NCI-H2107 treated with DMSO at 0.1 percent for 48 hours (cell line): Measurements from ENCODE around the gene SLC6A20.
"Not testable (repeated sequence)": the region's sequence is repeated elsewhere in the genome, so short reads cannot be mapped to it uniquely, and the experiment has no call there.

ENCODE experiments used
- DNase-seq: peaks from one replicate; lab custom pipeline; 2025; ENCODE audit not compliant: unreplicated experiment; lab: John Stamatoyannopoulos, UW

Gene SLC6A20

DNA sequence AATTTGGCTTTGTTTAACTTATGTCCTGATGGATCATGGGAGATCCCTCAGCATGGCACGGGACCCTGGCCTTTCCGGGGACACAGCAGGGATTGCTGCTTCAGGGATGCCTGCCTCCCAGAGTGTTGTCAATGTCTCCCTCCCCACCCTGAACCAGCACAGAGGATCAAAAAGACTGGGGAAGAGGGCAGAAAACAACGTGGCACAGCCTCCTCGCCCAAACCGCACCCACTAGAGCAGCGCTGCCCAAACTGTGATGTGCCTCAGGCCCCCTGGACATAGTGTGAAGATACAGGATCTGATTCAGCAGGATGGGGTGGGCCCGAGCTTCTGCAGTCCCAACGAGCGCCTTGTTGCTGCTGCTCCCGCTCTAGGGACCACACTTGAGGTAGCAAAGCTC, 34.5 kb downstream of the SLC6A20 start:
- DNase-seq, result no peak

DNA sequence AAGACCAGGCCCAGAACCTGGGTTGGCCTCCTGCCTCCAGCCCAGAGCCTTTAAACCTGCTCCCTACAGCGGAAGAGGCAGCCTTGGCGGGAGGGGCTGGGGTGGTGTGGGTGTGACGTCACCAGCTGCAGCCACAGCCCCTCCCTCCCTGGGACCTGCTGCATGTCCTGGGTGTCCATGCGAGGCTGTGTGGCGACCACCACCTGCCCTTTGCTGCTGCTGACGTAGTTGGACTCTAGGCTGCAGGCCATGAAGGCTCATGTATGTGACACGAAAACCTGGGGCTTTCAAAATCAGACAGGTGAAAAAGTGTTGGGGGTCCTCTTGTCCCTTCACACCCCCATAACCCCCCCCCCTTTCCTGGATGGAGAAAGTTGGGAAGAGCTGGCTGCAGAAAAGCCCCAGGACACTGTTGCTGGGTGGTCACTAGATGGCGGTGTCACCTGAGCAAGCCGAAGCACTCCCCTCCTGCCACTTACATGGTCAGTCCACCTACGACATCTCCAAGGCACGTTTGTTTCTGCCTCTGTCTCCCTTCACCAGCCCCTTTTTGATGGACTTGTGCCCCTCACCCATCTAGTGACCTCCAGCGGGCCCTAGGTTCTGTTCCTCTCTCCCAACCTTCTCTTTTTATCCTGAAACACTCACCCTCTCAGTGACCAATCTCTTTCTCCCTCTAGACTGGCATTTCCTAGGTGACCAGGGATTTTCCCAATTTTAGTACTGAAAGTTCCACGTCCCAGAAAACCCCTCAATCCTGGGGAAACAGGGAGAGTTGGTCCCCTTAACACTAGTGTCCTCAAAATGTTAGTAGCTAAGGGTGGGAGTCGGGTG, 35.2 kb downstream of the SLC6A20 start:
- peak; percentile 15 for DNase-seq

DNA sequence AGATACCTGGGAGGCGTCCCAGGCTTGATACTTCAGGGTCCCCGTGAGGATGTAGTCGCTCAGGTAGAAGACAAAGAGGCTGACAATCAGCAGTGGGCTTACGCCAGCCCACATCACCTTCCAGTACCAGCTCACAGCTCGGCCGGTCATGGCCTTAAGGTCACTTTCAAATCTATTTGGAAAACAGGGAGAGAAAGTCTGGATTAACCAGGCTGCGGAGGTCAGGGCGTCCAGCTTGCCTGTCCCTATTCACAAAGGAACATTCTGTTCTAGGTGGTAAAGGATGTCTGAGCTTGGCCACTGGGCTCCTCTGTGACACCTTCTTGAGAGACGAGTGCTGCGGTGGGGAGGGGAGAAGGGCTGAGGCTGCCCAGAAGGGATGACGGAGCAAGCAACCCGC, 36.5 kb downstream of the SLC6A20 start:
- DNase-seq, result no peak

DNA sequence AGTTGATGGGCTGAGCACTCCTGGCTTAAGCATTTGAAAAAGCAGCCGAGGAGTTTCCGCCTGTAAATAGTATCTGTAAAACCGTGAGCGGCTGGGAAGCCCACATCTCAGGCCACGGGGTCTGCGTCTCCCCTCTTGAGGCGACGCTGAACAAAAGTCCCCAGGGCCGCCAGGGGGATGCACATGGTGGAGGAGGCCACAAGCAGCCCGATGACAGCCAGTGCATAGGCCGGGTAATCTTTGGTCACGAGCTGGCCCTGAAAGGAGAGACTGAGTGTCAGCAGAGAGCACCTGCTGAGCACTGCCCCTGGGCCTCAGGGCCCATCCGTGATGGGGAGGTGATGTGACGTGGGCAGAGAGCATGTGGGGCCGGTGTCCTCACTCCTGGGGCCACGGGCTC, 37.5 kb downstream of the SLC6A20 start:
- no peak for DNase-seq

DNA sequence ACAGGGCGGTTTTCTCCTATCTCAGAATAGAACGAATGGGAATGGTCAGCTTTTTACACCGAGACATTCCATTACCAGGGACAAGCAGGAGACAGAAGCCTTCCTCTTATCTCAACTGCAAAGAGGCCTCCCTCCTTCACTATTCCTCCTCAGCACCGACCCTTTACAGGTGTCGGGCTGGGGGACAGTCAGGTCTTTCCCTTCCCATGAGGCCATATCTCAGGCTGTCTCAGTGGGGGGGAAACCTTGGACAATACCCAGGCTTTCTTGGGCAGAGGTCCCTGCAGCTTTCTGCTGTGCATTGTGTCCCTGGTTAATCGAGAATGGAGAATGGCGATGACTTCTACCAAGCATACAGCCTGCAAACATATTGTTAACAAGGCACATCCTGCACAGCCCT, 39.2 kb downstream of the SLC6A20 start:
- DNase-seq, result not testable (repeated sequence)

DNA sequence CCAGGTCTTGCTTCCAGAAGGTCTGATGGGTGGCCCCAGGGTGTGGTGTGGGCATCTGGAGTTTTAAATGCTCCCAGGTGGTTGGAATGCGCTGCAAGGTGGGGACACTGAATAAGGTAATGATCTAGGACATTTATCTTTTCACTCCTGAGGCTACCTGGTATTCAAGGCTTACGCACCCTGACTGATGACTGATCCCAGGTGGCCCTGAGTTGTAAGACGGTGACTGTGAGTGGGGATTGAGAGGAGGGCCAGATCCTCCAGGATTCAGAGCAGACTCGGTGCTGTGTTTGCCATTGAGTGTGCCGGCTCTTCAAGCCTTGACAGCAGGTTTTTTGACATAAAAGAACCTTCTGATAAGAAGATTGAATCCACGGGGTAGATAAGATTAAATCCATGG, 40.3 kb downstream of the SLC6A20 start:
- no peak for DNase-seq

DNA sequence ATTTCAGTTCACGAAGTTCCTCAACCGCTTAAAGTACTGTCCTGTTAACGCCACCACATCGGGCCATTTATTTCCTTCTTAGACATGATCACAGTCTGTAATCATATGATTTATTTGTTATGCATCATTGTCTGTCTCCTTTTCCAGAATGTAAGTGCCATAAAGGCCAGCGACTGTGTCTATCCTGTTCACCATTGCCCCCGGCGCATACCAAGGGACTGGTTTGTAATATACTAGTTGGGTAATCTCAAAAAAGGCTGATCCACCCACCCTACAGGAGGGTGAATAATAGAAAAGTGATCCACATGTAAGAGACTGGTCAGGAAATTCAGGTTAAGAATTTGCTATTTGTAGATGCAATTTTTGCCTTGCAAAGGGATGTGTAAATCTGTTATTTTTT, 41.9 kb downstream of the SLC6A20 start:
- DNase-seq, result no peak

DNA sequence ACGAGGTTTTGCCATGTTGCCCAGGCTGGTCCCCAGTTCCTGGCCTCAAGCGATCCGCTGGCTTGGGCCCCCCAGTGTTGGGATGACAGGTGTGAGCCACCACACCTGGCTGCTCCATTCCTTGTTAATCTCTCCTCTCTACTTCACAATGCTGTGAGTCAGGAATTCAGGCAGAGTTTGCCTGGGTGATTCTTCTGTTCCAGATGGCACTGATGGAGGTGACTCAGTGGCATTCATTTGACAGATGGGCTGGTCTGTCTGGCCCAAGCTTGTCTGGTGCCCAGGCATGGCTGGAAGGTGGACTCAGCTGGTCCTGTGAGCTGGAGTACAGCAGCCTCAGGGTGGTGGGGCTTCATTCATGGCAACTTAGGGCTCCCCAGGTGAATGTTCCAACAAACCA, 43.2 kb downstream of the SLC6A20 start:
- DNase-seq, result no peak

DNA sequence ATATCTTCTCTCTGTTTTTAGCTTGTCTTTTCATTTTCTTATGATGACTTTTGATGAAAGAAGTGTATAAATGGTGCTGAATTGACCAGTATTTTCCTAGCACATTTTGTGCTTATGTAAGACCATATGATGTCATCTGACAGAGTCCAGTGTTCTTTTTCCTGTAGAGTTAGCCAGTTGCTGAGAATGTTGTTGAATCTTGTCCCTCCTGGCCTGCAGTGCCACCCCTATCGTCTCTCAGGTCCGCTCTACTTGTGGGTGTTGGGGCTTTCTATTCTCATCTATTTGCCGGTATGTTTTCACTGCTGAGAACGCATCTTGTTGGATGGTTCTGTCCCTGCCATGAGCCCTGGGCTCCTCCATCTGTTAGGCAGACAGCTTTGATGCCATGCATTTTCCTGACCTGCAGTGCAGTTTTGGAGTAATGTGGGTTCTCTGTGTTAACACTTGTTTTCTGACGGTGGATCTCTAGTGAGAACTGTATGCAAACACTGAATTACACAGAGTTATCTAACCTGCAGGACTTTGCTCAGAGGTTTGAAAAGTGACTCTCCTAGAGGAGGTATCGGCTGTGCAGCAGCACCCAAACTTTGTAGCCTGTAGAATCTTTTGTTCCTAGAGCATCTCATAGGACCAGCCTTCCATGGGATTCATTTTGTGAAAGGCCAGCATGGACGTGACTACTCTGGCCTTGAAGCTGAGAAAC, 44.6 kb downstream of the SLC6A20 start:
- no peak for DNase-seq

DNA sequence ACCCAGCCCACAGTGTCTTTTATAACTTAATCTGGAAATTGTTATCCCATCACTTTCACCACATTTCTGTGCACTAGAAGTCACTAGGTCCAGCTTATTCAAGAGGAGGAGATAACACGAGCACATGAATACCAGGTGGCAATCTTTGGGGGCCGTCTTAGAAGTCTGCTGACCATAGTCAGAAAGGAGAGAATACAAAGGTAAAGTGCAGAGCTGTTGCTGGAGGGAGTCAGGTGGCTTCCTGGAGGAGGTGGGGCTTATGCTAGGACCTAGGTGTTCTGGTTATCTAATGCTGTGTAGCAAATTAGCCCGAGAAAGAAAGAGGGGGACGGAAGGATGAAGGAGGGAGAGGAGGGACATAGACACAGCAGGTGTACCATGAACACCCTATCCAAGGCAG, 46.5 kb downstream of the SLC6A20 start:
- DNase-seq, result no peak

DNA sequence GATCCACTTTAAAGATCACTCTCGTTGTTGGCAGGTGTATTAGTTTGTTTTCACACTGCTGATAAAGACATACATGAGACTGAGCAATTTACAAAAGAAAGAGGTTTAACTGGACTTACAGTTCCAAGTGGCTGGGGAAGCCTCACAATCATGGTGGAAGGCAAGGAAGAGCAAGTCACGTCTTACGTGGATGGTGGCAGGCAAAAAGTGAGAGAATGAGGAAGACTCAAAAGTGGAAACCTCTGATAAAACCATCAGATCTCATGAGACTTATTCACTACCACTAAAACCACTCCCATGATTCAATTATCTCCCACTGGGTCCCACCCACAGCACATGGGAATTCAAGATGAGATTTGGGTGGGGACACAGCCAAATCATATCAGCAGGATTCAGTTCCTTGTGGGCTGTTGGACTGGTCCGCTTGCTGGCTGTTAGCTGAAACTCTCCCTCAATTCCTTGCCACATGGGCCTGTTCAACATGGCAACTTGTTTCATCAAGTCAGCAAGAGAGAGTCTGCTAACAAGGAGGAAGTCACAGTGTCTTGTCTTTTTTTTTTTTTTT, 47.2 kb downstream of the SLC6A20 start:
- DNase-seq, result not testable (repeated sequence)

DNA sequence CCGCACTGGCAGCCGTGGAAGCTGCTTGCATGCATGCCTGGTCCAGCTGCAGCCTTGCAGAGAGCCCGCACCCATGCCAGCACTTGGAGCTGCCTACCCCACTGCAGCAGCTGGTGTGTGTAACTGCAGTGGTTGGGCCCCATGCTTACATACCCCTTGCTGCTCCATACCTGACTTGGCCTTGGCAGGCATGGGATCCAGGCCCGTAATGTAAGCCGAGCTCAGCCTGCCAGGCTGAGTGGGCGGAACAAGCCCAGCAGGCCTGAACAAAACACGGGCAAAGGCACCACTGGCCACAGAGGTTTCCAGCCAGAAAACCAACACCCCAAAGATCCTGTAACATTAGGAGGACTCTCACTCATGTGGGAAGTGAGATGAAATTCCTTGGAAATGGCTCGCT, 48.3 kb downstream of the SLC6A20 start:
- no peak for DNase-seq

DNA sequence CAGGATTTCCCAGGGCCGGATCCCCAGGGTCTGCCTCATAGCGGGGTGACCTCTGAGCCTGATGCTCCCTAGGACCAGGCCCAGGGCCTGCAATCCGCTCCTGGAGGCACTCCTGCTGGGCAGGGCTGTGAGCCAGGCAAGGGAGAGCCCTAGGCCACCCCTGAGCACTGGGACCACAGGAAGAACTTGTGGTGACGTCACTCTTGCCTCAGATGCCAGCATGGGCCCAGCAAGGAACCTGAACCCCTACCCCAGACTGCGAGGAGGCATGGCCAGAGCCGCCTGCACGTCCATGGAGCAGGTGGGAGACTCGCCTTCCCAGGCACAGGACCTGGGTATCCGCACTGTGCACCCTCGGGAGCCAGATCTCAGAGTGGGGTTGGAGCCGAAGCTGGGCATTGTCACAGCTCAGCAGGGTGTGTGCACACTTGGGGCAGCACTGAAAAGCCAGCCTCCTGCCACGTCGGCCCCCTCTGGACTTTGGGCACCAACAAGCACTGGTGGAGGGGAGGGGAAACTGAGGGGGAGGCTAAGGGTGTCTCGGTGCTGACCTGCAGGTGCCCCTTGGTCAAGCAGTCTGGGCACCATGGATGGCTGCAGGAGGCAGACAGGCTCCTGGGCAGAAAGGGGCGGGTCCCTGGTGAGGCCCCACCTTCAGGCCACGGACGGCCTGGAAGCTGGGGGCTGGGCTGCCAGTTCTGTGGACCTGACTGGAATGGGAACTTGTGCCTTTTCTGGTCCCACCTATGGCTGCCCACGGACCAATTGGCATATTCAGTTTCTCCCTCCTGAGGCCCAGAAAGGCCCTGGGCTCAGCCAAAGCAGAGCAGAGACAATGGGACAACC, 49.3 kb downstream of the SLC6A20 start:
- DNase-seq, result no peak

DNA sequence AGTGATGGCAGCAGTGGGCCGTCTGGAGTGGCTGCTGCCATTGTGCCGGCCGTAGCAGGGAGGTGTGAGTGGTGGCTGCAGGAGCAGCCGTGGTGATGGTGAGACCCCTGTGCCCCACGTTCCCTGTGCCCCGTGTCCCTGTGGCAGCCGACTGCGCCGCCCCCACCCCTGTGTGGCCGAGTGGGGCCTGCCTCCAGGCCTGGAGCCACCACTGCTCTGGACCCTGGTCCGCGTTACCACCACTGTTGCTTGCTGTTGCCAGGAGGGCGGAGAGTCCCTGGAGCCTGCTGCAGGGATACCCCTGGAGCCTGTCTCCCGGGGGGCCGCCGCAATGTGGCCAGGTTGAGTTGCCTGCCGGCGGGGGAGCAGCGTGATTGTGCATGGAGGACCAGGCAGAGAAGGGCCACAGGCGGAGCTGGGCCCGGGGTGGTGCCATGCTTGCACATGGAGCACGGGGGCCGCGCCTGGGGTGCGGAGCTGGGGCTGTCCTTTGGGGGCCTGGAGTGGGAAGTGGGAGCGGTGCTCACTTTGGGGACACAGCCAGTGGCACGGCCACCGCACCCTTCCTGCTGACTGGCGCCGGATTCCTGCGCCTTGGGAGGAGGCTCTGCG, 50.1 kb downstream of the SLC6A20 start:
- no peak for DNase-seq

DNA sequence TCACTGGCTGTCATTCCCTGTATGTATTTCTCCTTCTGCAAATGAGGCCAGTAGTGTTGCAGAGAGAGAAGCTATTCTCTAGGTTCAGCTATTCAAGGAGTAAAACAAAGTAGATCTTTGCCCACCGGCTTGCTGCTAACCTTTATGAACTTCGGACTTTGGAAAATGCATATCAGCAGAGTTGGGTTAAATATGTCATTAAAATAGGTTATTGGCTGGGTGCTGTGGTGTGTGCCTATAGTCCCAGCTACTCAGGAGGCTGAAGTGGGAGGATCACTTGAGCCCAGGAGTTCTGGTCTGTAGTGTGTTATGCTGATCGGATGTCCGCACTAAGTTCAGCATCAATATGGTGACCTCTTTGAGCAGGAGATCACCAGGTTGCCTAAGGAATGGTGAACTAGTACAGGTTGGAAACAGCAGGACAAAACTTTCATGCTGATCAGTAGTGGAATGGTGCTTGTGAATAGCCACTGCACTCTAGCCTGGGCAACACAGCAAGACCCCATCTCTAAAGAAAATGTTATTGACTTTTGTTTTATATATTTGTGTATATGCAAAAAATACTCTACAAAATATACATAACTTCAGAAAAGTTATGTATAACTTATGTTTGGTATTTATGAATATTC, 53.8 kb downstream of the SLC6A20 start:
- no peak for DNase-seq

DNA sequence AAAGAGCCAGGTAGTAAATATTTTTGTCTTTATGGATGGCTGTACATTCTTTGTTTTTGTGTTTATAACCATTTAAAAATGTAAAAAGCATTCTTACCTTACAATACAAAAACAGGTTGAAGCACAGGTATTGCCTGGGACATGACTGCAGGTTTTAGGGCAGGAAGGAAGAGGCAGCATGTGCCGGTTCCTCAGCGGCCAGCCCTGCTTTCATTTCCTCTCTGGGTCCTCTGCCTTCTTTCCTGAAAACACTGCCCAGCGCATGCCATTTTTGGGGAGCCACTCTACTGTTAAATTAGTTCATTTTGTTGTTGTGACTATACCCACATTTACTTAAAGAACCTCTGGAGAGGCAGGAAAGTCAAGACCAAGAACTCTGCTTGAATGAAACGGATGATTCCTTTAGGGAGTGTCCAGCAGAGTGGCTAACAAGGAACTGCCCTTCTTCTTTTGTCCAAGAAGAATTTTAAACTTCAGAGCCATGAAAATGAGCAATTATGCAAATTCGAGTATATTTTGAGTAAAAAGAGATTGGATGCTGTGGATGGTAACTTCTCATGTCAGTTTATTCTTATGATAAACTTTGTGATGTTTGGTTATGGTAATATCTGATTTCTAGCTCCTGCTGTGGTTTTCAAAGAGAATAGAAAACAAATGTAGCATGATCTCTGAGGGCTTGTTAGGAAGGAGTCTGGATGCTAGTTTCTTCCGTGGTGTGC, 54.4 kb downstream of the SLC6A20 start:
- no peak for DNase-seq

DNA sequence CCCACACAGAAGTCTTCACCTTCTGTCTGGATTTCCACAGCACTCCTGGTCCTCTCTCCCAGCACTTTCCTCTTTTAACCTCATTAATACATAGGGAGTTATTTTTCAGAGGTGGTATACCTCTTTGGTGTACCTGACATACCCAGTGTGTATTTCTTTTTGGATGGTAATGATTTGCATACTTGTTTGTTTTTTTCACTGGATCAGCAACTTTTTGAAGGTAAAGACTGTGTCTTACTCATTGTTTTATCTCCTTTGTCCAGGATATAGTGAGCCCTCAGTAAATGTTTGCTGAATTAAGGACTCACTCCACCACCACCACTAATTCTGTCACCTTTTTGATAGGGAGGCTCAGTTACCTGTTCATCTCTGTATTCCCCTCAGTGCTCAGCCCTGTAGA, 55.1 kb downstream of the SLC6A20 start:
- DNase-seq, result no peak

DNA sequence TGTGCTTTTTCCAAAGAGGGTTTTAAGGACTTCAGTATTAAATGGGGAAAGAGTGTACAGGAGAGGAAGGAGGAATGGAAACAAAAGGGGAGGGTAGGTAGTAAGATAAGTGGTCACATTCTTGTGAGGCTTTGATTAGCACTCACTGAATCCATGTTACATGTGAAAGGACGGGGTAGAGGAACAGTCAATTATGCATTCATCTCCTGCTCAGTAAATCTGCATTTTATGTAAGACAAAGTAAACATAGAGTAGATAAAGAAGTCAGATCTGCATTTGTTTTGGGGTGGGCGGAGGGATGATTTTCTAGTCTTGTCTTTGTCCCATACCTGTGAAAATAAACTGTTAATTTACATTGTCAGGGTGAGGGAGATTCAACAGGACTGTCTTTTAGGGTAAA, 56.3 kb downstream of the SLC6A20 start:
- DNase-seq, result no peak

DNA sequence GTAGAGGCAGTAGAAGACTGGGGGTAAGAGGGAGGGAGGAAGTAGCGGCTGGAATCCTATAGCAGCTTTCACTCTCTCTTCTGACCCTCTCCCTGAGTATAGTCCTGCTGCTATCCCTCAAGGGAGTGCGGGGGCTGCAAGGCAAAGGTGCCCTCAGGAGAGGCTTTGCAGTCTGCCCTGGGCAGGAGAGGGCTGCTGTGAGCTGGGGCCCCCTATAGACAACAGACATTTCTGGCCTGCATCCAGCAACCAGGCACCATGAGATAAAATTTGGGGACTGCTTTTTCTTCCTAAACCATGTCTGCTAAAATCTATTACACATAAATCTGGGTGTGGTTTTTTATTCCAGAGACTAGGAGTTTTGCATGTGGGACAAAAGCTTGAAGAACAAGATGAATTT, 59.1 kb downstream of the SLC6A20 start:
- no peak for DNase-seq

DNA sequence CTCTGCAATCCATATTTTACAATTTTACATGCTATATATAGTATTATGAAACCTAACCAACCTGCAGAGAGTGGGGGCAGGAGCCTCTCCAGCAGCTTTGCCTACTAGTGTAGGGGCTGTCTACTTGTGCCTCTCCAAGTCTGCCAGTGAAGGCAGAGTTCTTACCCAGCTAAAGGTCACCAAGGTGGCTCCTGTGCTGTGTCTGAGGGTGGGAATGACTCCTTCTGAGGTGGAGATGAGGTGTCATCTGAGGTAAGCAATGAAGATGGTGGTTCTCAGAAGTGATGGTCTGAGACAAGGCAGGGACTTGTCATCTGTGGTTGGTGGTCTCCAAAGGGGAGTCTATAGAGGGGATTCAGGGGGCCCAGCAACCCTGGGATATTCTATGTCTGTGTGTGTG, 59.6 kb downstream of the SLC6A20 start:
- no peak for DNase-seq
